ENCODE results near the gene FAM131C. TPM values are rescaled to one million over a fixed set of nuclear protein-coding genes. Genes with fewer than 3 reads are reported as not detected.

Gene FAM131C
- total RNA-seq, 2 donors from 2014 or later, result 0.66 to 2.5 TPM

DNA sequence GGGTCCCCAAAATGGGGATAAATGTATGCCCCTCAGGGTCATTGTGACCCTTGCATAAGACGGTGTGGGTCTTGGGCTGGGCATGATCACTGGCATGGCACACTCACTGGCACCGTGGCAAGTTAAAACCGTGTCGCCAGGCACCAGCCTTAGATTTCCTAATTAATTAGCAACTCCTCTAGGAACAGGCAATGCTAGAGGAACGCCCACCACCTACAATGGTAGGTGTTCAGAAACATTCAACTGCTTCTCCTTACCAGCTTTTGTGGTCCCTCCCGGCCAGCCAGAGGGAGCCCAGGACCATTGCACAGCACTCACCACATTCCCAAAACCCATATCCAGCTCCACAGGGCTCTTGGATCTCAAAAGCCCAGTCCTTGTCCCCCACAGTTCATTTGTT, 46.1 kb upstream of the FAM131C start:
- H3K9me3 ChIP-seq (ENCODE audit: control insufficient read depth, low read length), result no peaks in the 10 kb centered on the region
- H3K27me3 Mint-ChIP-seq (ENCODE audit: insufficient read depth), result no peaks in the 10 kb centered on the region
- TF ChIP-seq, protein P1, sequence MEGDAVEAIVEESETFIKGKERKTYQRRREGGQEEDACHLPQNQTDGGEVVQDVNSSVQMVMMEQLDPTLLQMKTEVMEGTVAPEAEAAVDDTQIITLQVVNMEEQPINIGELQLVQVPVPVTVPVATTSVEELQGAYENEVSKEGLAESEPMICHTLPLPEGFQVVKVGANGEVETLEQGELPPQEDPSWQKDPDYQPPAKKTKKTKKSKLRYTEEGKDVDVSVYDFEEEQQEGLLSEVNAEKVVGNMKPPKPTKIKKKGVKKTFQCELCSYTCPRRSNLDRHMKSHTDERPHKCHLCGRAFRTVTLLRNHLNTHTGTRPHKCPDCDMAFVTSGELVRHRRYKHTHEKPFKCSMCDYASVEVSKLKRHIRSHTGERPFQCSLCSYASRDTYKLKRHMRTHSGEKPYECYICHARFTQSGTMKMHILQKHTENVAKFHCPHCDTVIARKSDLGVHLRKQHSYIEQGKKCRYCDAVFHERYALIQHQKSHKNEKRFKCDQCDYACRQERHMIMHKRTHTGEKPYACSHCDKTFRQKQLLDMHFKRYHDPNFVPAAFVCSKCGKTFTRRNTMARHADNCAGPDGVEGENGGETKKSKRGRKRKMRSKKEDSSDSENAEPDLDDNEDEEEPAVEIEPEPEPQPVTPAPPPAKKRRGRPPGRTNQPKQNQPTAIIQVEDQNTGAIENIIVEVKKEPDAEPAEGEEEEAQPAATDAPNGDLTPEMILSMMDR (conservative IDR thresholded peaks at IDR 0.05), result no peak
- no peak overlapping the region for H3K4me3 Mint-ChIP-seq
- H3K4me3 ChIP-seq (ENCODE audit: low read length), result no peak overlapping the region
- no peak for DNase-seq
- H3K9ac ChIP-seq (ENCODE audit: extremely low read depth, low read length, poor library complexity, severe bottlenecking), result no peak overlapping the region
- no peak overlapping the region for H3K27ac ChIP-seq (ENCODE audit: low read depth, low read length)
- H3K9me3 Mint-ChIP-seq, result no peaks in the 10 kb centered on the region
- peaks cover 71% of the 10 kb centered on the region for H3K4me1 Mint-ChIP-seq
- 94% methylated on average over 2 to 6 of the region's 6 CpGs for WGBS, 2 experiments (ENCODE audit: insufficient coverage in 1 of 2, insufficient read length in 1 of 2)
- H3K27me3 ChIP-seq (ENCODE audit: control insufficient read depth, insufficient read depth, low read length, poor library complexity, severe bottlenecking), result no peaks in the 10 kb centered on the region
- peaks cover 30% of the 10 kb centered on the region for H3K4me1 ChIP-seq (ENCODE audit: control insufficient read depth, insufficient read depth, low read length)
- H3K36me3 Mint-ChIP-seq (ENCODE audit: low read depth), result peaks cover 15% of the 10 kb centered on the region
- peaks cover 19% of the 10 kb centered on the region for H3K36me3 ChIP-seq (ENCODE audit: control insufficient read depth, insufficient read depth, low read length)
- peak overlapping the region; percentile 65 for H3K27ac Mint-ChIP-seq

DNA sequence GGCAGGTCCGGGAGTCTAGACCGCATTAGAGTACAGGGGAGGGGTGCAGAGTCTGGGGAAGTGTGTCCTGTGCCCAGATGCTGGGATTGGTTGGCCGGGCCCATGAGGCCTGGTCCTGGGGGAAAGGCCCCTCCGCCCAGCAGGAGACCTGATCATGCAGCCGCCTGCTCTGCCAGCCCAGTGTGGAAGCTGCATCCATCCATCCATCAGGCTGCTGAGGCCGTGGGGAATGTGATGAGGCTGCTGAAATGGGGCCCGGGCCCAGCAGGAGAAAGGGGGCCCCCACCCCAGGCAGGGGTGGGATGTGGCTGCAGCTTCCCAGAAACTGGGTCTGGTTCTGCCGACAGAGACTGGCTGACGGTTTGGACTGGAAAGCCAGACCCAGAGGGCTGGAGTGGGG, 45.3 kb upstream of the FAM131C start:
- Histone ChIP-seq H3K36me3 (ENCODE audit: control insufficient read depth, insufficient read depth, low read length) (peaks cover 13% of the 10 kb centered on the region), H3K9ac (ENCODE audit: extremely low read depth, low read length, poor library complexity, severe bottlenecking) (no peak overlapping the region), H3K4me3 (ENCODE audit: low read length) (no peak overlapping the region), H3K9me3 (ENCODE audit: control insufficient read depth, low read length) (no peaks in the 10 kb centered on the region), H3K4me1 (ENCODE audit: control insufficient read depth, insufficient read depth, low read length) (peaks cover 30% of the 10 kb centered on the region), H3K27me3 (ENCODE audit: control insufficient read depth, insufficient read depth, low read length, poor library complexity, severe bottlenecking) (no peaks in the 10 kb centered on the region), H3K27ac (ENCODE audit: low read depth, low read length) (no peak overlapping the region)
- Mint-ChIP-seq H3K27ac (peak overlapping the region; percentile 8), H3K27me3 (ENCODE audit: insufficient read depth) (no peaks in the 10 kb centered on the region), H3K36me3 (ENCODE audit: low read depth) (peaks cover 9% of the 10 kb centered on the region), H3K4me1 (peaks cover 68% of the 10 kb centered on the region), H3K4me3 (no peak overlapping the region), H3K9me3 (no peaks in the 10 kb centered on the region)
- peak; percentile 52 for DNase-seq
- 82 to 91% methylated on average over 3 to 9 of the region's 9 CpGs for WGBS, 2 experiments (ENCODE audit: insufficient coverage in 1 of 2, insufficient read length in 1 of 2)
- TF ChIP-seq, protein P1 (conservative IDR thresholded peaks at IDR 0.05), result no peak

DNA sequence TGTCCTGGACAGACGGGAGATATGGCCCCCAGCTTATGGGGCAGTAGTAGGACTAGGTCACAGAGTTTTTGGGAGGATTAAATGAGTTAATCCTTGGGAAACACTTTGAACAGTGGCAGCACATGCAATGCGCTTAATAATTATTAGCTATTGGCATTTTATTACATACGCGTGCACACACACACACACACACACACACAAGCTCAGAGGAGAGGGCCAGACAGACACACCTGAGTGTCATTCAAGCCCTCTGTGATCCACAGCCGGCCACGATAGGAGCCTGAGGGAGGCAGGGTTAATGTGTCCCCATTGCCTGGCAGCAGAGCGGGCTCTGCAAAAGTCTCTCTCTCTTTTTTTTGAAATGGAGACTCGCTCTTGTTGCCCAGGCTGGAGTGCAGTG, 44.5 kb upstream of the FAM131C start:
- Mint-ChIP-seq H3K4me1 (peaks cover 63% of the 10 kb centered on the region), H3K27ac (peak overlapping the region; percentile 8), H3K36me3 (ENCODE audit: low read depth) (peaks cover 3% of the 10 kb centered on the region), H3K27me3 (ENCODE audit: insufficient read depth) (no peaks in the 10 kb centered on the region), H3K4me3 (no peak overlapping the region), H3K9me3 (no peaks in the 10 kb centered on the region)
- WGBS, 2 experiments (ENCODE audit: insufficient coverage in 1 of 2, insufficient read length in 1 of 2), result 82 to 96% methylated on average over 4 to 8 of the region's 8 CpGs
- H3K9me3 ChIP-seq (ENCODE audit: control insufficient read depth, low read length), result no peaks in the 10 kb centered on the region
- peaks cover 5% of the 10 kb centered on the region for H3K36me3 ChIP-seq (ENCODE audit: control insufficient read depth, insufficient read depth, low read length)
- peak; percentile 58 for DNase-seq
- H3K9ac ChIP-seq (ENCODE audit: extremely low read depth, low read length, poor library complexity, severe bottlenecking), result no peak overlapping the region
- no peak overlapping the region for H3K4me3 ChIP-seq (ENCODE audit: low read length)
- H3K27ac ChIP-seq (ENCODE audit: low read depth, low read length), result no peak overlapping the region
- TF ChIP-seq, protein P1 (conservative IDR thresholded peaks at IDR 0.05), result no peak
- H3K27me3 ChIP-seq (ENCODE audit: control insufficient read depth, insufficient read depth, low read length, poor library complexity, severe bottlenecking), result no peaks in the 10 kb centered on the region
- peaks cover 32% of the 10 kb centered on the region for H3K4me1 ChIP-seq (ENCODE audit: control insufficient read depth, insufficient read depth, low read length)
